GM21526 (cell line): ENCODE data around the gene SCRN2.

Source experiments
- ATAC-seq: cut with Tn5 transposase; IDR thresholded peaks from one replicate; pipeline ENCODE4 v1.9.1; 2021; ENCODE audit warnings: moderate library complexity; ENCODE audit not compliant: unreplicated experiment, low FRiP score

Gene SCRN2

GRCh38 chr17:47847341-47848197 is 6.5 kb upstream of the SCRN2 start:
- ATAC-seq: no peak

GRCh38 chr17:47846716-47847340 is 5.8 kb upstream of the SCRN2 start:
- no peak for ATAC-seq

GRCh38 chr17:47845716-47846075 is 4.6 kb upstream of the SCRN2 start:
- no peak for ATAC-seq

GRCh38 chr17:47844814-47845715 is 4.0 kb upstream of the SCRN2 start:
- ATAC-seq: no peak

- no peak for ATAC-seq
These were observed 3.2 kb upstream of the SCRN2 start for GRCh38 chr17:47844227-47844626.

GRCh38 chr17:47843391-47843730 is 2.3 kb upstream of the SCRN2 start:
- no peak for ATAC-seq

GRCh38 chr17:47841488-47842291 is 617 bp upstream of the SCRN2 start:
- no peak for ATAC-seq

- no peak for ATAC-seq
These were observed 902 bp downstream of the SCRN2 start for GRCh38 chr17:47840001-47840741.

GRCh38 chr17:47839071-47839470 is 2.0 kb downstream of the SCRN2 start:
- no peak for ATAC-seq

GRCh38 chr17:47838636-47839035 is 2.4 kb downstream of the SCRN2 start:
- ATAC-seq: no peak

GRCh38 chr17:47837401-47838039 is 3.6 kb downstream of the SCRN2 start:
- ATAC-seq: no peak

- no peak for ATAC-seq
These were observed 4.5 kb downstream of the SCRN2 start for GRCh38 chr17:47836601-47837000.

- ATAC-seq: no peak
These were observed 6.3 kb downstream of the SCRN2 start for GRCh38 chr17:47834756-47835155.

GRCh38 chr17:47831934-47832327 is 9.1 kb downstream of the SCRN2 start:
- peak; percentile 7 for ATAC-seq

- ATAC-seq: peak; percentile 80
These were observed 9.8 kb downstream of the SCRN2 start, which contains the start of the genes LRRC46 and MRPL10 for GRCh38 chr17:47831003-47831933. TSS of gene LRRC46 (plus strand) at chr17:47831670. CDS start at chr17:47831990, 320 bp downstream. TSS of gene MRPL10 (minus strand) at chr17:47831541. CDS start at chr17:47831511, 30 bp downstream.

GRCh38 chr17:47830396-47831002 is 10.6 kb downstream of the SCRN2 start:
- ATAC-seq: no peak

GRCh38 chr17:47829870-47830269 is 11.2 kb downstream of the SCRN2 start:
- no peak for ATAC-seq

- ATAC-seq: no peak
These were observed 17.6 kb downstream of the SCRN2 start for GRCh38 chr17:47823519-47823918.
